CMK (cell line): ENCODE measurements around the gene RCC2.
A peak's percentile ranks its signal among the peaks of the same experiment; 100 is the strongest.
"Not testable (repeated sequence)": the region's sequence is repeated elsewhere in the genome, so short reads cannot be mapped to it uniquely, and the experiment has no call there.

ENCODE experiments used
- DNase-seq: peaks from one replicate; pipeline ENCODE4 v3.0.0-alpha.2; 2010; ENCODE audit warnings: low read depth

The RCC2 gene

DNA sequence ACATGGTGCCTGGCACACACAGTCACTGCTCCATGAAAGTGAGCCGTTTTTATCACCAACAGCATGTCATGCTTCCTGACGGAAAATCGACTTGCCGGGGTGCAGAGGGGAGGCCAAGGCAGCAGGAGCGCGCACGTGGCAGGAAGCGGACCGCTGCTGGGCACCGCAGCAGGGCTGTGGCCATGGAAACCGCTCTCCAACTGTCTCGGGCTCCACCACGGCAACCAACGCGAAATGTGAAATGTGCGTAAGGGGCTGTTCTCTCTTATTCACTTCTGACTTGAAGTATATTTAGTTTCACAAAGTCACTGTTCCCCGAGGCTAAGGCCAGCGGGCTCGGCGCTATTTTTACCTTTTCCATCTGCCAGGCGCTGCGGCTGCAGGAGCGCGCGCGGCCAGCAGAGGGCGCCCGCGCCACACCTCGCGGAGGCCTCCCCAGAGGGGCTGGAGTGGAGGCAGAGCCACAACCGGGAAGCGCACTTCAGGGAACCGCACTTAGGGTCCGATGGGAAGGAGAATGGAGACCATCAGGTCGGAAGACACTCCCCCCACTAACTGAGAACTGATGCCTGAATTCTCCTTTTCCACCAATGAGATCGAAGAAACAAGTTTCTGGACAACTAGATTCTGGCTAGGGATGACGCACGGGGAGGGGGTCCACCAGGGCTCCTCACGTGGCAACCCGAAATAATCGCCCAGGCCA, 19.7 kb downstream of the RCC2 start:
- DNase-seq: no peak

DNA sequence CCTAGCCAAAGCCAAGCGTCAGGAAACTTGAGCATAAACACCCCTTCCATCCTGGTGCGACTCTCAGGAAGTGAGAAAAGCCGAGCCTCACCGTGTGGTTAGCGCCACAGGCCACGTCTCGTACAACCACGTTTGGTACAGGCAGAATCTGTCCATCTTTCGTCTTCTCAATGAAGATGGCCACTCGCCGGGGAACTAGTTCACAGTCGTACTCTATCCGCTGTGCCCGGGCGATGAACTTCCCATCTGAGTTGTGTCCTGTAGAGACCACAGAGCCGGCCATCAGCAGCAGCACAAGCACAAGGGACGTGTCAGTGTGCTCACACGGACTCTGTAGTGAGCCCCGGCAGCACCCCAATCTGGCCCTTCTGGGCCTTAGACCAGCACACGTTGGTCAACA, 23.1 kb downstream of the RCC2 start:
- DNase-seq: no peak

DNA sequence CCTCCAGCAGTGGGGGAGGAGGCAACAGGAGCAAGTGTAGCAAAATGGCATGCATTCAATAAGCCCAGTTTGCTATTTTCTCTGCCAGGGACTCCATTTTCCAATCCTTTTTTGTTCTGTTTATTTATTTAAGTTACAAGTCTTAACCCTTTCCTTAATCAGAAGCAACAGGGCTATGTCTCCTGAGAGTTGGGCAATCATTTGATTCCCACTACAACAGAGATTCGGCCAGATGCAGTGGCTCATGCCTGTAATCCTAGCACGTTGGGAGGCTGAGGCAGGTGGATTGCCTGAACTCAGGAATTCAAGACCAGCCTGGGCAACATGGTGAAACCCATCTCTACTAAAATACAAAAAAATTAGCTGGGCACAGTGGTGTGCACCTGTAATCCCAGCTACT, 25.5 kb downstream of the RCC2 start:
- no peak for DNase-seq

DNA sequence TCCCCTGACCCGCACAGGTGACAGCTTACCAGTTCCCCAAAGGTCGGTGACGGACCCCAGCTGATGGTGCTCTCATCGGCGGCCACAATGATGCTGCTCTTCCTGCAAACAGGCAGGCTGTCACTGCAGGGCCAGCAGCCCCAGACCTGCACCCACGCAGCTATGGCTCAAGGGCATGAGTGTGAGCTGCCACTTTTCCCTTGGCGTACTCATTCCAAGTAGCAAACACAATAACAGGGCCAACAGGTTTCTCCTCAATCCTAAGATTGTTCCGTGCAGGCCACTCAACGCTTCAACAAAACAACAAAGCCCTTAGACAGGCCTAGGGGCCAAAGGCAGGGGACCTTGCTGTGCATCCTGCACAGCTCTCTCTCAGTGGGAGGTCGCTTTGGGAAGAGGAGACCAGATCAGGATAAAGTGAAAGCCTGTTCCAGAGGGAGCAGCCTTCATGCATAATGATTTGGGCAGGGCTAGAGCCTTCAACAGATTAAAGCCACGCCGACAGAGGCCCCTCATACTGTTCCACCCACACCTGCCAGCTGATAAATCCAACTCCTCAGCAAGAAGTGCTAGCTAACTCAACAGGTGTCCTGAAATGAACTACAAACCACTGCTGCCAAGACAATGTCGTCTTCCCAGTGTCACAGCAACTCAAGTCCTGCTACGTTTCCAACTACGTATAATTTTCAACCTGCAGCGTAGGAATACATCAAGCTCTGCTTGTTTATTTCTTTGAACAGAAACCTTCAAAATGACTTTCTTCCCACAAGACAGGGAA, 27.2 kb downstream of the RCC2 start:
- no peak for DNase-seq

DNA sequence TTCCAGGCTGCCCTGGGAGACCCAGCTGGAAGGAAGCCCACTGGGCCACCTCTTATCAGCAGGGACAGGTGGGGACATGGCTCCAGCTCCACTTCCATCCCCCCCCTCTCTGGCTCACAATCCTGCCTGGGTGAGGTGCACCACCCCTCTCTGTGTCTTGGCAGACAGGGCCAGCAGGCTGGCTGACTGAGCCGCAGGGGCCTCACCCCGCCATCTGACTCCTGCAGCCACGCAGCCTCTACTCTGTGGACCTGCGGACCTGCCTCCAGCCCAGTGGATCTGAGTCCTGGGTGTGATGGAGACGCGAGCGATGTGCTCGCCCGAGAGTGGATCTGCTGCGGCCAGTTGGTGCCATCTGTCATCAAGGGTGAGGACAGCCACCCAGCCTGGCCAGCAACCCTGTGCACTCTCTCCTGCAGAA, 30.1 kb downstream of the RCC2 start:
- no peak for DNase-seq

DNA sequence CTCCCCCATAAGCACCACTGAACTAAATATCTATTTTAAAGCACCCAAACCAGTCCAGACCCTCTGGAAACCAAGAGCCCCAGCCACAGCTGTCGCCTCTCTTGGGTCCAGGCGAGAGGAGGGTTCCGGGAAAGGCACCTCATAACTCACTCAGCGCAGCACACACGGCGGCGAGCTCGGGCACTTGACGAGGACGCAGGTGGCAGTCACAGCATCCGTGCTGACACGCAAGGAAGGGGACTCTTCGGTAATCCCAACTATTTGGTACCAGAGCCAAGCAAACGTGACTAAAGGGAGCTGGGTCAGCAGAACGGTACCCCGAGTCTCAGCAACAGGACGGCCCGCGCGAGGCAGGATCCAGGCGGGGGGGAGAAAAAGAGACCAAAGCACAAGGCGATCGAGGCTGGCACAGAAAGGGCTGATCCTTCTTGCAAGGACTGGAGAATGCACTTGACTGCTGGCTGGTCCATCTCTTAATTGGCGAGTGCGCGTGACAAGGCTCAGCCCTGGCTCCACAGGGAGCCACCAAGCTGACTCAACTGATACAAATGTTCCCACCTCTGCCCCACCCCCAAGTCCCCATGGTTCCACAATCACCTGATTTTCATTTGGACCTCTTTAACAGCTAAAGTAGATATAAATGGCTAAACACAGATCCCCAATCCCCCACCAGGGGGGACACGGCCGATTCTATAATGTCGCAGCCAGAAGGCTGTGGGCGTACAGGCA, 31.5 kb downstream of the RCC2 start:
- DNase-seq: not testable (repeated sequence)

DNA sequence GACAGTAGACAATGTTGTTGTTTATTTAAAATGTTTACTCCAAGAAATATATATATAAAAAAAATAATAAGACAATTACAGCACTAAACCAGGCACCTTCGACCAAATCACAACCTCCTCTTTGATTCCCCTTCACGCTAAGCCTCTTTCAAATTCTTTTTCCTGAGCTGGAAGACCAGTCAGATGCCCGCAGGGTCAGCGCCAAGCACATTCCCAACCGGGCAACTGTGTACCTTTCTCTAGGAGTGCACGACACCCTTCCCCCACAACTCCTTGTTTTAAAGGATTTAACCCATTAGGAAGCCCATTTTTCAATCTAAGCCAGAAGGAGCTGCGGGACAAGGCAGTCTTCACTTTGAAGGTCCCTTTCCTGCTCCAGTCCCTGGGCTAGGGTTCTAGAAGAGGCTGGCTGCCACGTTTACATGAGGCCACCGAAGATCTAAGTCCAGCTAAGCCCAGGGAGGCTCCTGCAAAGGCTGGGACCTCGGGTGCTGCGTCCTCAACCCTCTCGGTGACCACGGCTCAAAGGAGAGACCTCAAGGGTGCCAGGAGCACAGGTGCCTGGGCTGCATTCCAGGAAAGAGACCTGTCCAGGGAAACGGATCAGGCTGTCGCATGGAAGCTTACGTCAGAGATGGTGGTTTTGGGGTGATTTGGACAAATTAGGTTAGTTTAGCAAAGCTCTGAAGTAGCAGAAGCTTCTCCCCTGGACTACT, 32.6 kb downstream of the RCC2 start:
- not testable (repeated sequence) for DNase-seq

DNA sequence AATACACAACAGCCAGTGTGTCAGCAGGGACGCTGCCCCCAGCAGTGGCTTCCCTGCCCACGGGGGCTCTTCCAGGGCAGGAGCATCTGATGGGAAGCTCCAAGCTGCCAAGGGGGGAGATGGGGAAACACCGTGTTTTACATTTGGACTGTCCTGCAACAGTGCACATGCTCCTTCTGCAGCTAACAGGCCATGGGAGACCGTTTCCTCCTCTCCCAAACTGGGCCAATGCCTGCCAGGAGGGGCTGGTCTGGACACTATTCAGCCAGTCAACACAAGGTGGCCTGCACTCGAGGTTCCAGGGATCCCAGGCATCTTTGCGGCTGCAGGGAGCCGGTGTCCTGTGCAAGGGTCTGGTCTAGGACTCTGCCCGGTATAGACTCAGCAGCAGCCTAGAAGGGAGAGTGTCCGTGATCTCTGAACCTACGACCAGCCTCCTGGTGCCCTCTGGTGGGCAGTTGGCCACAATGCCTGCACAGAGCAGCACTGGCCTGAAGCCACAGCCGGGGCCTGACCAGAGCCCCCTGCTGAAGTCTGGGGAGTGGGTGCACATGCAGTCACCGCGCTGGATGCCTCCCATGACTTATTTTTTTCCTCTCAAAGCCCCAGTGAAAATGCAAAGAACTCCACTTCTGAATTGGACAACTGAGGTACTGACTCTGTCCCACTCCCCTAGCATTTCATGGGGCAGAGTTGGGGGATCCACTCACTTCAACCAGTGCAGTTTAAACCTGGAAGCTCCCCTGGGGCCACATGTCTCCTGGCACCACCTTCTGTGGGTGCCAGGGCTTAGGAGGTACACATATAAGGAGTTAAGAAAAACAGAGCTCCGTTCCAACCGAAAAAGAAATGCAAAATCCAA, 33.3 kb downstream of the RCC2 start:
- DNase-seq: peak; percentile 71

DNA sequence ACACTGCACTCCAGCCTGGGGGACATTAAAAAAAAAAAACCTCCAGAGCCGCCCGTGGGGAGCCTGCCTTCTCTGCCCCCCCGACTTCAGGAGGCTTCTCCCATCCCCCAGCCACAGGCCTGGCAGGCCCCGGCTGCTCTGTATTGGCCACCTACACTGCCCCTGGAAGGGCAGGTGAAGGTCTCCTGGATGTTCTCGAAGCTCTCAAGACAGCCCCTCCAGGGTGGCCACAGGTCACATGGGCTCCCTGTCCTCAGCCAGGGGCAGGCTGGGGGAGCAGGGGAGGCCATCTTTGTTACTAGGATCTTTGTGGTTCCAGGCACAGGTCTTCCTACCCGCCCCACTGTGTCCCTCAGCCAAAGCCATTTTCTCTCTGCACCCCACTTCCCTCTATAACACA, 34.7 kb downstream of the RCC2 start:
- DNase-seq: no peak

DNA sequence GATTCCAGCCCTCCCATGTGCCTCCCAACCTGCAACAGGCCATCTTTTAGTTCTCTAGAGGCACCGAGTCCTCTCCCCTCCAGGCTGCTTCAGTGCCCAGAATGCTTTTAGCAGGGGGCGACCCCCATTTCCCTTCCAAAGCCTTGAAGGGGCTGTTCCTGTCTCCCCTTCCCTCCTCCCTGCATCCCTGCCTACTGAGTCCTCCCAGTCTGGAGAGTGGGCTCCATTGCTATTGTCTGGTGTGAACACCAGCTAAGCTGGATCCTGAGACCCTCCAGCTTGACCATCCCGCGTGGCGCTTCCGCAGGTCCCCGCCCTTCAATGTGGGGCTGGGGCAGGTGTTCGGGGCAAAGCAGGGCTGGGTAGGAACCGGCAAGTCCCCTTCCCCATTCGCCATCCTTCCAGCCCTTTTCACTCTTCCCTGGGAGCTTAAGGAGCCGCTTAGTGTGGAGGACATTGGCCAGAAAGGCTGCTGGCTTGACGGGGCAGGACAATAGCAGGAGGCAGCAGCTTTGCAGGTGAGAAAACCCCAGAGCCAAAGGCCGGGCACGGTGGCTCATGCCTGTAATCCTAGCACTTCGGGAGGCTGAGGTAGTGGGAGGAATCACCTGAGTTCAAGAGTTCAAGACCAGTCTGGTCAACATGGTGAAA, 35.3 kb downstream of the RCC2 start:
- DNase-seq: no peak

DNA sequence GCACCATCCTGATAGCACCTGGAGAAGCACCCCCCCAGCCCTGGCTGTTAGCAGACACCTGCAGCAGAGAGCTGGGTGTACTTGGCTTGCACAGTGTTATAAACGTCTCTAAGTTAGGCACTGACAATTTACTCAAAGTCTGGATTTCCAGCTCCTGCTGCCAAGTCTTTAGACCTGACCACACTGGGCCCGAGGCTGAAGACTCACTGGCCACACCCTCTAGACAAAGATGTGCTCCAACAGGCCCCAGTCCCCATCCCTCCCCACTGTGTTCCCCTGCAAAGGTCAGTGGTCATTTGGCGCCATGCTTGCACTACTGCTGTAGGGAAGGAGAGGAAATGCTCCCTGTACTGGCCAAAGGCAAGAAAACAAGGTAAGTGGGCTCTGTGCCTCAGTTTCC, 36.4 kb downstream of the RCC2 start:
- DNase-seq: no peak

DNA sequence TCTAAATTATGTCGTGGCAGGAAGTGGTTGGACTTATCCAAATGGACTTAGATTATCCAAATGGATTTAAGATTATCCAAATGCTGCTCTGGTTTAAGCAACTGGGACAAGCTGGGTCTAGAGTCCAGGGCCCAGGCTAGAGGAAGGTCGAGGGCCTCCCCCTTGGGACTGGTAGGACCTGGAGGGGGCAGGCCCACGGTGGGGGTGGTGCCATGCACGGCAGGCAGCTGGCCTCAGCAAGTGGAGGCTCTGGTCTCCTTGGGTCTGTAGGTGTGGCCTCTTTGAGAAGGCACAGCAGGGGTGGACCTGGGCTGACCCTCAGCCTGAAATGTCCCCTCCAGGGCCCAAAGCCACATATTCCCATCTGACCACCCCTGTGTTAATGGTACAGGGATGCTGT, 37.6 kb downstream of the RCC2 start:
- DNase-seq: no peak

DNA sequence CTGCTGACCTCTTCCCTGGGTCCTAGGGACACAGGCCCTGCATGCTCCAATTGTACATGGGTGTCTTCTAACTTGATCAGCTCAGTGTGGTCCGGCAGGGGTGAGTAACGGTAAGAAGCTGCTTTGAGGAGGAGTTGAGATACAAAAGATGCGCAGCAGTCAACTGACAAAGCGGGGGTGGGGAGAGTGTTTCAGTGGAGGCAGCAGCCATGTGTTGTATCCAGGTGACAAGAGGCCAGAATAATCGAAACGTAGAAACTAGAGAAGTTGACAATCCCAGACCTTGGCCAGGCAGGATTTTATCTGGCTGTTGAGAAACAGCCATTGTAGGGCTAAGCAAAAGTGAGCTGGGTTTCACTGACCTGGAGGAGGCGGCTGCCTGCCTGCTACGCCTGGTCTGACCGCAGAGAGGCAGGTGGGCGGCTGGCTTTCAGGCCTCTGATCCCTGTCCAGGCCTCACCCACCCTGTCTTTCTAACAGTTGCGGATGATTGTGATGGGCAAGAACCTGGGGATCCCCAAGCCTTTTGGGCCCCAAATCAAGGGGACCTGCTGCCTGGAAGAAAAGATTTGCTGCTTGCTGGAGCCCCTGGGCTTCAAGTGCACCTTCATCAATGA, 38.6 kb downstream of the RCC2 start:
- DNase-seq: no peak

DNA sequence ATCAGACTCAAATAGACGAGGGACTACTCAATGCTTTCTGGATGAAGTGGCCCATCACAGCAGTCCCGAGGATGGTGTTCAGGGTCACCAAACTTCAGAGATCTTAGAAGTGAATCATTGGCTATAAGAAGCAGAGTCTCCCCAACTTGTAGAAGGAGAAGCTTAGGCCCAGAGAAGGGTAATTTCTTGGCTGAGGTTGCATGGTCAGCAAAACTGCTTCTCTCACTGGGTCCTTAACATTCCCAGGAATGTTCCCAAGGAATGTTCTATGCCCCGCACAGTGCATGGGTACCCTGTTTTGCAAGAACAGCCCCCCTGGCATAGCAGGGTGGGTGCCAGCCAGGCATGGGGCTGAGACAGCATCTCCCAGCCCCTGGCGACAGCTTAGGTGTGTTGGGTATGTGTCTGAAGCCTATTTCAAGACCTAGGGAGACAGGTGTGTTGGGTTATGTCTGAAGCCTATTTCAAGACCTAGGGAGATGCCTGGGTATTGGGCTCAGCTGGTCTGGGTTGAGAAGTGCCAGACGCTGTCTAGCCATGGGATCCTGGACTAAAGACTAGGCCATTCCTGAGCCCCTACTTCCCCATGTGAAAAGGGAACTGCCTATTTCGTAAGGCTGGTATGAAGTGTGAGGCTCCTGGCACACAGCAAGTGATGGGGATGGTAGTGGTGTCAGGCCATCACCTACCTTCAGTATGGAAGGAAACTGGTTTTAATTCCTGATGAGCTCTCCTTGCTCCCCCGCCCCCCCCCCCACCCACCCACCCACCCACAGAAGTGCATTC, 41.4 kb downstream of the RCC2 start:
- DNase-seq: no peak

DNA sequence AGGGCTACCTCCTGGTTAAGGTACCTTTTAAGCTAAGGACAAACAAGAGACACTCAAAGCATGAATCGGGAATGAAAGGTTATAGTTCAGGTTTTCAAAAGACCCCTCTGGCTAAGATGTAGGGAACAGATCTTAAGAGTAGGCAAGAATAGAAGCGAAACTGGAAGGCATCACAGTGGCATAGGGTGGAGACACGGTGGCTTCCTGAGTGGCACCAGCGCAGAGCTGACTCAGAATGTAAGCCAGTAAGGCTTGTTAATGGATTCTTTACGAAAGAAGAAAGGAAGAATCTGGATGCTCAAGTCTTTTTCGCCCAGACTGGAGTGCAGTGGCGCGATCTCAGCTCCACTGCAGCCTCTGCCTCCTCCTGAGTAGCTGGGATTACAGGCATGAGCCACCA, 46.2 kb downstream of the RCC2 start:
- DNase-seq: no peak

DNA sequence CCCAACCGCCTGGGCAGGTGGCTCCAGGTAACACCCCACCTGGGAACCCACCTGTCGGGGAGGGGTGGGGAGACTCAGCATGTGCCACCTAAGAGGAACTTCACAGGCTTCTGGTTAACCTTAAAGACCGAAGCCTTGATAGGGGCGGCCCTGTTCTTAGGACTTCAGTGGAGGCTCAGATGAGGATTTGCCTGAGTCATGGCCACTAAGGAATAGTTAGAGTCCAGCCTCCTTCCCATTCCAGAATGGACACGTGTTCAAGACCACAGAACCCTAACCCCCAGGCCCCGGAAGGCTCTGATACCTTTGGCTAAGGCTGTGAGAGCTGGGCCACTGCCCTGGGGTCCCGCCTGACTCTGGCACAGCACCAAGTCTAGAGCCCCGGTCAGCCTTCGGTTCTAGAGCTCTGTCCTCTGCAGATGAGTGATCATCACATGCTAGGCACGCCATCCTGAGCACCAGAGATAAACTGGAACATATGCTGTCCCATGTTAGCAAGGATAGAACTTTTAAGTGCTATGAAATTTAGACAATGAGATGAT, 47.2 kb downstream of the RCC2 start:
- no peak for DNase-seq

DNA sequence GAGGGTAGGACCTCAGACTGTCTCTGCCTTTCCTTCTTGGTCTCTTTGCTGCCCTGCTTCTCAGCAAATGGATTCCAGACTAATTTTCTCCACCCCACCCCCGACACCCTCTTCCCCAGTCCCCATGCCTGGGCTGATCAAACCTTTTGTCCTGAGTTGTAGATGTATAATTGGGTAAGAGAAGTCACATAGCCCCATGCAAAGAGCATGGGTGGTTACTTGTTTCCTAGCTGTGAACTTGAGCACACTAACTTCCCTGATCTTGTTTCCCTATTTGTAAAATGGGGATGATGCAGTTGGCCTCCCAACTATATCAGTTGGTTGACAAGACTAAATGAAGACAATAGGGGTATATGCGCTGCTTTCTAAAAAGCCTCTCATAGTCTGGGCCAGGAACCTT, 58.3 kb downstream of the RCC2 start:
- no peak for DNase-seq

DNA sequence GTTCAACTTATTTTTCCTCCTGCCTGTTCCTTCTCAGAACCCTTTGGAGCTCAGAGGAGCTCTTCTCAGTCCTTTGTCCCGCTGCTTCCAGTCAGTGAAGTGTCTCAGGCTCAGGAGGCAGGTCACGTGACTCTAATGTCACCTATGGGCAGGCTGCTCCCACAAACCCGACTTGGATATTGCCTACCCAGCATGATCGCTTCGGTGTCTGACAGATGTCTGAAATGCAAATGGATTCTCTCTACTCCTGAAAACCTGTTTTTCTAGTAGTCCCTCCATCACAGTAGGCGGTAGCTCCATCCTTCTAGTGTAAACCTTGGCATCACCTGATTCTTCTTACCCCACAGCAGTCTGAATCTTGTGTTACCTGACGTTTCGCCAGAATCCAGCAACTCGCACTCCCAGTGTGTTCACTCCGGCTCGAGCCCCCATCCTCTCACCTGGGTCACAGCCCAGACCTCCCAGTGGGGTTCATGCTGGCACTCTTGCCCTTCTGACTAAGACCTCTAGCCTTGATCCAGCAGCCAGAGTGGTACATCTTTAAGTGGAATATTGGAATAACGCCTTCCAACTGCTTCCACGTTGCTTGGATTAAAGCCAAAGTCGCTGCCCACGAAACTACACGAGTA, 62.0 kb downstream of the RCC2 start:
- no peak for DNase-seq

DNA sequence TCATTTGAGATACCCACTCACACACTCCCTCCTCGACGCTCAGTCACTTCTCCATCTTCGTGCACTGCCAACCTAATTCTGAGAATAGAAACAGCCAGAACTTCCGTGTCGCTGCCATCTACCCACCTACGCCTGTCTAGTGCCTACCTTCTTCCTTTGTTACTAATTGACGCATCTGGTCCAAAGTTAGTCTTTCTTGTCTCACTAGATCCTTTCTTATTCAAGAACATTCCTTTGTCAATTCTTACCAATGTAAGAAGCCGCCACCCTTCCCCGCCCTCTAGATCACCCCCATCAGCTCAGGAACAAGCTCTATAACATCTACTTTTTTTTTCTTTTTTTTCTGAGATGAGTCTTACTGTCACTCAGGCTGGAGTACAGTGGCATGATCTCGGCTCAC, 63.8 kb downstream of the RCC2 start:
- no peak for DNase-seq
